Measurements from ENCODE around the gene GPR6.

GPR6 gene, protein sequence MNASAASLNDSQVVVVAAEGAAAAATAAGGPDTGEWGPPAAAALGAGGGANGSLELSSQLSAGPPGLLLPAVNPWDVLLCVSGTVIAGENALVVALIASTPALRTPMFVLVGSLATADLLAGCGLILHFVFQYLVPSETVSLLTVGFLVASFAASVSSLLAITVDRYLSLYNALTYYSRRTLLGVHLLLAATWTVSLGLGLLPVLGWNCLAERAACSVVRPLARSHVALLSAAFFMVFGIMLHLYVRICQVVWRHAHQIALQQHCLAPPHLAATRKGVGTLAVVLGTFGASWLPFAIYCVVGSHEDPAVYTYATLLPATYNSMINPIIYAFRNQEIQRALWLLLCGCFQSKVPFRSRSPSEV

DNA sequence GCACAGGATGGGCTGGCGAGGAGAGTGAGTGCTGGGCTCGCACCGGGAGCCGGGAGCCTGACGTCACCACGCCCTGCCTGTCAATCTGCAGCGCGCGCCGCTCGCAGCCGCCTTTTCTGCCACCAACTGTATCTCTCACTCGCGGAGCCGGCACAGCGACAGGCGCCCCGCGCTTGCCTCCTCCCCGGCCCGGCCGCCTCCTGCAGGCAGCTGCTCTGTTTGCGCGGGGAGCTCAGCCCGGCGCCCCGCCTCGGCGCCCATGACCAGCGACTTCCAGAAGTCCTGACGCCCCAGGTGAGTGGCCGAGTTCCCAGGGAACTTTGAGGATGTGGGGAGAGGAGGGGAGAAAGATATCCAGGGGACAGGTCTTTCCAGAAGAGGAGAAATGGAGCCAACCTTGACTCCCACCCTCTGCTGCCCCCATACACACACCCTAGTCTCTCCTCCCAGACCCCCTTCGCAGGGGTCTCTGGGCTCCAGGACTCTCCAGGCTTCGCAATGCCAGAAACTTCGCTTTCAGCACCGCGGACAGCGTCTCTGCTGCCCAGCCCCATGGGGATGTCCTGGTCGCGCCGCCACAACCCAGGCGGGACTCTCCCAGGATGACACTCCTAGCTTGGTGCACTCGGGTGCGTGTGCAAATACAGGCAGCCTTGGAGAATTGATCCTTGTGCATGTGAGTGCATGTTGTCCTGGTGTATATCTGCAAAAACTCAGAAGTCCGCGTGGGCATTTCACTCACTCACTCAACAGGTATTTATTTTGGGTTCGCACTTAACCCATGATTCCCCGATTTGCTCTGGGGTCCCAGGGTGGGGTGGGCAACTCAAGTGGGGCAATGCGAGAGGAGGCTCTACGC, at the start of gene GPR6:
Gene GPR6, plus strand, starts transcription at position 138 of the 859 bp plus-strand sequence. CDS start 802 bp downstream, outside the sequence.
- DNase-seq (ENCODE audit: insufficient read length, low spot score) = peak; percentile 56
- FAIRE-seq = no peak

DNA sequence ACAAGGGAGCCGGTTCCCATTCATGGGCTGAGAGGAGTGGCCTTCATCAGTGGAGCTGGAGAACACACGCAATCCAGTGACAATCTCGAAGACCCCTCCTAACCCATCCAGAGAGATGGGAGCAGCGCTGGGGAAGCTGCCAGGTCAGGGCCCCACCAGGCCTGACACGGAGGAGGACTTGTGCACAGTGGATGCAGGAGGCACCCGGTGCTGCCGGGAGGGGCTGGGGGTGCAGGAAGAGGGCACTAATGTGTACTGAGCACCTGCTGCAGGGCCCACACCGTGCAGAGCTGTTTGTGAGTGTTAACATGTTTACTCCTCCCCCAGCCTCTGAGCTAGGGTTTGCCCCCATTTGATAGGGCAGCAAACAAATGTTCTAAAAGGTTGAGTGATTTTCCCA, 43.8 kb upstream of the GPR6 start:
- DNase-seq (ENCODE audit: insufficient read length, low spot score) = no peak
- FAIRE-seq = no peak

DNA sequence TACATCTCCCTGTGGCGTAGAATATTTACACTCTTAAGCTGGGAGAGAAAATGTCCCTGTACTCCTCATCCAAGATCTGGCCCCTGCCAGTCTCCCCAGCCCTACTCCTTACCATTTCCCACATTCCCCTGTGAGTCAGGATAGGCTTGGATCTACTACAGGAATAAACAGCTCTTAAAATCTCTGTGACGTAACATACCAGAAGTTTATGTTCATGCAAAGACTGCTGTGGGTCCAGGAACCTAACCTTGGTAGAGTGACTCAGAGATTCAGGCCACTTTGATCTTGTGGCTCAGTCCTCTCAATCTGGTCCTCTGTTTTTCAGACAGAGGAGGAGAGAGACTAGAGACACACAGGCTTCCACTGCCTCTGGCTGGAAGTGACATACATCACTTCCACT, 38.5 kb upstream of the GPR6 start:
- FAIRE-seq = no peak

DNA sequence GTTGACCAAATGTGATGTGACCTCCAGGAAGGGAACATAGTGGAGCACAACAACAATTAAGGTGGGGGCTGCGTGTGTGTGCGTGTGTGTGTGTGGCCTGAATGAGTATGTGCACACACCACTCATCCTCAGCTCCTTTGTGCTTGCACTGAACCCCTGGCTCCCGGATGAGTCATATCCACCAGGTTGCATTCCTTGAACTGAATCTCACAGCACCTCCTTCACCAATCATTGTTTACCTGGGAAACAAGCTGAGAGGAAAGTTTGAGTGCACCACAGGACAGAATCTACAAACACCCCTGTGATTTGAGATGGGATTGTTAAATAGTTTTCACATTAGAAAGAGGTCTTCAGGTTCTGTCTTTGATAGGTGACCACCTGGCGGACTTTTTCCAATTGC, 33.7 kb upstream of the GPR6 start:
- DNase-seq (ENCODE audit: insufficient read length, low spot score) = no peak
- no peak for FAIRE-seq

More for the DNA sequence above, 38.5 kb upstream of the GPR6 start:
- DNase-seq (ENCODE audit: insufficient read length, low spot score) = no peak

DNA sequence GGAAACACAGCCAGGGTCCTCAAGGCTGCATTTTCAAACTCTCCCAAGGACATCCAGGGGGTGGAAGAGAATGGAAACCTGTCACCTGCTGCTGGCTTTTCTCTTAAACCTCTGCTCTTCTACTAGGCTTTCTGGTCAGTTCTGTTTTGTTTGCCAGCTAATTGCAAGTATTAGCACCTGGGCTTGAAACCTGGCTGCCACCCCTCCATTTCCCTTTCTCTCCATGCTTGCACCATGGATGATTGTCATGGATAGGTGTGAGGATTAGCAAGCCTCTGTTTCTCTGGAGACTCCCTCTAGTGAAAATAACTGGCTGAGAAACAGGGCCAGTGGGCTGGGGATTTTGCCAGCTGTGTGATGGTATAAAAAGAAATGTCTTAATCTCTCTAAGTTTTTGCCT, 33.0 kb upstream of the GPR6 start:
- DNase-seq (ENCODE audit: insufficient read length, low spot score) (no peak), FAIRE-seq (no peak)

DNA sequence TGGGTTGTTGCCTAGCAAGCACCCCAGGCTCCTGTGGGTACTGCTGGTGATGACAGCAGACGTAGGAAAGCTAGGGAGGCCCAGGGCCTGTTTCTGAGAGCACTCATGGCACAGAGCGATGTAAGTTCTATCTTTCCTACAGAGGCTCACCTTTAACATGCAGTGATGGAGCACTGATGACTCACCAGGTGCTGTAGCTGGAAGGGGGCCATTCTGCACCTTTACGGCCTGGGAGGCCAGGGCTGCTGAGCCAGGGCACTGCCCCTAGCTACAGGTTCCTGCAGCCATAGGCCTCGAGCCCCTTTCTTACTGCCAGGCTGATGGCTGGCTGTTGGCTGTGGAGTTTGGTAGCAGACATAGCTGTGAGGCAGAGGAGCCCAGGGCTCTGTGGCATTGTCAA, 31.1 kb upstream of the GPR6 start:
- DNase-seq (ENCODE audit: insufficient read length, low spot score) (no peak), FAIRE-seq (no peak)

DNA sequence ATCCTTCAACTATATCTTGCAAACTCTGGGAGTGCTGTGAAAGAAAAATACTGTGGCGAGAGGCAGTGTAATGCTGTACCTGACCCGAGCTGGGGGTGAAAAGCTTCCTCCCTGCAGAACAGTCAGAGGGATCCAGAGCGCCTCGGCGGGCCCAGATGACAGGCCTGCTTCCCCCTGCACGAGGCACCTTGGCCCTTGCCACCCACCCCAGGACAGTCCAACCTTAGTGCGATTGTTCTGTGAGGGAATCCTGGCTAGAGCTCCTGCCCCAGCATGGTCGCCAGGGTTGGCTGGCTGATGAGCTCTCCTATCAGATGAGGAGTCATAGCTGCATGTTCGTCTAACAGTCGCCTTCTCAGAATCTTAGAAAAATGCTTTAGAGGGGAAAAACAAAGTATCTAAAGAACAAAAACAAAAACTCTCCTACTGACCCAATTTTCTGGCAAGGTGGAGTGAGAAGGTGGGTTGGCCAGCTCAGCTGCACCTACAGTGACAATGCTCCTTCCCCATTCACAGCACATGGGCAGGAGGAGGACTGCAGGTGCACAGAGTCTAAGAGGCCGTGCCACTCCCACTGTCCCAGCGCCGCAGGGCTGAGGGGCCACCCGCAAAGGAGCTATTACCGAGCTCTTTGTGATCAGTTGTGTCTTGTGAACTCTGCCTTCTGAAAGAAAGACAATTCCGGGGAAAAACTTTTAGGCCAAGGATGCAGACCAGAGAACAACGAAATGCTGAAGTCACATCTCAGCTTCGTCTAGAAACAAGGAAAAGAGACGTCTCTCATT, 28.6 kb upstream of the GPR6 start:
- FAIRE-seq = no peak
- DNase-seq (ENCODE audit: insufficient read length, low spot score) = no peak

DNA sequence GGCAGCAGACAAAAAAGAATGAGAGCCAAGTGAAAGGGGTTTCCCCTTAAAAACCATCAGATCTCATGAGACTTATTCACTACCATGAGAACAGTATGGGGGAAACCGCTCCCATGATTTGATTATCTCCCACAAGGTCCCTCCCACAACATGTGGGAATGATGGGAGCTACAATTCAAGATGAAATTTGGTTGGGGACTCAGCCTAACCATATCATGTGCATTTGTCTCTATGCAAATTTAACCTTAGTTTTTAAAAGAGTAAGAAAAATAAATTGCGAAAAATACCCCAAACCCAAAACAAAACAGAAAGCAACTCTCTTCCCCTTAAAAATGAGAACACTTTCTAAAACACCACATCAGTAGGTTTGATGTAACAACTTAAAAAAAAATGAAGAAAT, 22.6 kb upstream of the GPR6 start:
- FAIRE-seq (no peak), DNase-seq (ENCODE audit: insufficient read length, low spot score) (no peak)

DNA sequence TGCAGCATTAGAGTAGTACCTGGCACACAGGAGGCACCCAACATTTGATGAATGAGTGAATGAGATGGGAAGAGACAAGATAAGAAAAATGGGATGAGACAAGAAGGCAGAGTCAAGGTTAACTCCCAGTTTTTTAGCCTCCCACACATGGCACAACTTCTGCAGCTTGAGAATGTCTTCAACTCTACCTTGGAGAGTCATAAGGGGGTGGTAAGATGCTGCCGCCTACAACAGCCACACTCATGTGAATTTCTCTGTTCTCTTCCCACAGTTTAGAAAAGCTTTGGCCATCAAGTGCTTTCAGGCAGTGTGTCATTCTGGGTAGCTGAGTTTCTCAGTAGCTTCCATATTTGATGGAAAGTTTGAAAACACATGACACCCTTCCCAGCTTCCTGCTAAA, 19.5 kb upstream of the GPR6 start:
- DNase-seq (ENCODE audit: insufficient read length, low spot score) (no peak), FAIRE-seq (no peak)

DNA sequence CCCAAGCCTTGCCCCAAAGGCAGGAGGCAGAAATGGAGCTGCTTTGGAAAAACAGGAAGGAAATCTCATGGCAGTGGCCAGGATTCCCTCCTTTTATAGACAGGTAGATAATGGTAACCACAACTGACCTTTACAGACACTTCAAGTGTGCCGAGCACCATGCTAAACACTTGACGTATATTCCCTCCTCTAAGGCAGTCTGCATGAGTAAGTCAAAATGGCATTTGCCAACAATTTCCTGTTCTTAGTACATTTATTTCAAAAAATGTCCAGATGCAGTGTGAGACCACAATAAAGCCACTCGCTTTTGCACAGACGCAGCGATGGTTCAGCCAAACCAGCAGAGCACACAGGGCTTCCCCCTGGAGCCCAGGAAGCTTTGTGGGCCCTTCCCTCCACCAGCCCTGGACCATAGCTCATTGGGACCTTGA, 16.5 kb upstream of the GPR6 start:
- peak; percentile 41 for DNase-seq (ENCODE audit: insufficient read length, low spot score)

DNA sequence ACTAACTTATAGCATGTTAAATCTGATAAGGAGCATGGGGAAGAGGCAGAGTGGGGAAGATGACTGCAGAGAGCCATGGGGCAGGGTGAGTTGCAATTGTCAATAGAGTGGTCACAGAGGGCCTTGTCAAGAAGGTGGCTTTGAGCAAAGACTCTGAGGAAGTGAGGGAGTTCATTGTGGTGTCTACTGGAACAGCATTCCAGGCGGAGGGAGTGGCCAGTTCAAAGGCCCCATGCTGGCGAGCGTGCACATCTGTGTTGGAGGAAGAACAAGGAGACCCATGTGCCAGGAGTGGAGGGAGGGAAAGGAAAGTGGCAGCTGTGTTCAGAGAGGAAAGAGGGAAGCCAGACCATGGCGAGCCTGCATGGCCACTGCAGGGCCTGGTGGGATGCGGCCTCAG, 15.8 kb upstream of the GPR6 start:
- DNase-seq (ENCODE audit: insufficient read length, low spot score) = no peak
- FAIRE-seq = no peak

More for the DNA sequence above, 16.5 kb upstream of the GPR6 start:
- no peak for FAIRE-seq

DNA sequence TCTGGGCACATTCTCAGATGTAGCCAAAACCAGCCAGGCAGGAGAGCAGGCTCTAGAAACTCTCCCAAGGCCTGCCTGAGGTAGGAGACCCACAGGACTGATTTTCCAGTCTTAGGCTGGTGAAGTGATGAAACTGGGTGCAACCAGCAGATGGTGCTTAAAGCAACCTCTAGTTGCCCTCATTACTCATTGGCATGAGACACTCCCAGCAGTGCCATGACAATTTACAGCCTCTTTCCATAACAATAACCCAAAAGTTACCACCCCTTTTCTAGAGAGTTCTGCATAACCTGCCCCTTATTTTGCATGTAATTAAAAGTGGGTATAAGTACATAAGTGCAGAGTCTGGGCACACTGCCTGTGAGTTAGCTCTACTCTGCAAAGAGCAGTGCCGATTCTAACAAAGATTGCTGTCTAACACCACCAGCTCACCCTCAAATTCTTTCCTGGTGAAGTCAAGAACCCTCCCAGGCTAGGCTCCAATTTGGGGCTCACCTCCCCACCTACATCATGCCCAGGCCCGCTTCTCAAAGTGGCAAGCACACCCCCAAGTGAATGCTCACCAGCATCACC, 14.4 kb upstream of the GPR6 start:
- DNase-seq (ENCODE audit: insufficient read length, low spot score) = no peak
- no peak for FAIRE-seq

DNA sequence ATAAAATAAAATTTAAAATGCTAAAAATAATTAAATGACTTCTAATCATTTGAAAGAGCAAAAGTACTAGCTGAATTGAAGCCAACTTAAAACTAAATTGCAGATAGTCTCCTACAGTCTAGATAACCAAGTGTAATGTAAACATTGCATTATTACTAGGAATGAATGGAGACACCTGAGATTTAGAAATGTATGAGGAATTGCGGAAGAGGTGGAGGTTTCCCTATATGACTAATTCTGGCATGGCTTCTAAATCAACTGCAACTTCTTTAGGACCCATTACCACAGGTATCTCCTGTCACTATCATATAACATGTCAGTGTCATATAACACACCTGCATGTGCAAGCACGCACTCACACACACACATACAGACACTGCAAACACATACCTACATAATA, 13.2 kb upstream of the GPR6 start:
- FAIRE-seq = no peak
- no peak for DNase-seq (ENCODE audit: insufficient read length, low spot score)

DNA sequence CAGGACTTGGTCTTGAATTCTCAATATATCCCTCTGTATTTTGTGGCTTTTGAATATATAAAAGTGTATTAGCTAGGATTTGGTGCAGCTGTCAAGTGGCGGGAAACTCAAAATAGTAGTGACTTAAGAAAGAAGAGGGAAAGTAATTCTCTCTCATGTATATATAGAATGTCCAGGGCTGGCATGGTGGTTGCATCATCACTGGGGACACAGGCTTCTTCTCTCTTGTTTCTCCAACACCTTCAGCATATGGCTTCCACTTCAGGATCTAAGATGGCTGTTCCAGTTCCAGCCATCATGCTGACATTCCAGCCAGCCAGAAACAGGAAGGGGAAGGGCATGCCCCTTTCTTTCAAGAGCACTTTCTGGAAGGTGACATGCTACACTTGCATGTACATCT, 11.8 kb upstream of the GPR6 start:
- DNase-seq (ENCODE audit: insufficient read length, low spot score) (no peak), FAIRE-seq (no peak)

DNA sequence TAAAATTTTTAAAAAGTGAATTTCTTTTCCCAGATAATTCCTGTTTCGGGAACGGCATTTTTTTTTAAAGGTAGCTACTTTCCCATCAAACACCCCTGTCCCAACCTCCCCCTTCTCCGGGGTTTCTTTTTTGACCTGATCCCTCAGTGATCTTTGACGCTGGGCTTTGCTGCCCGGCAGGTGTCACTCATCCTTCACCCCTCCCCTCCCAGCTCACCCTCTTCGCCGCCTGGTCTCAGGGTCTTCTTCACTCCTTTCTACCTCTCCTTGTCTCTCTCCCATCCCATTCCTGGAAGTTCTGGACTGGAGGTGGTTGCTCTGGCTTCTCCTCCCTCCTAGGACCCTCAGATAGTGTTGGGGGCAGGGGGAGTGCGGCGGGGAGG, 329 bp upstream of the GPR6 start:
- DNase-seq (ENCODE audit: insufficient read length, low spot score) = no peak
- no peak for FAIRE-seq

DNA sequence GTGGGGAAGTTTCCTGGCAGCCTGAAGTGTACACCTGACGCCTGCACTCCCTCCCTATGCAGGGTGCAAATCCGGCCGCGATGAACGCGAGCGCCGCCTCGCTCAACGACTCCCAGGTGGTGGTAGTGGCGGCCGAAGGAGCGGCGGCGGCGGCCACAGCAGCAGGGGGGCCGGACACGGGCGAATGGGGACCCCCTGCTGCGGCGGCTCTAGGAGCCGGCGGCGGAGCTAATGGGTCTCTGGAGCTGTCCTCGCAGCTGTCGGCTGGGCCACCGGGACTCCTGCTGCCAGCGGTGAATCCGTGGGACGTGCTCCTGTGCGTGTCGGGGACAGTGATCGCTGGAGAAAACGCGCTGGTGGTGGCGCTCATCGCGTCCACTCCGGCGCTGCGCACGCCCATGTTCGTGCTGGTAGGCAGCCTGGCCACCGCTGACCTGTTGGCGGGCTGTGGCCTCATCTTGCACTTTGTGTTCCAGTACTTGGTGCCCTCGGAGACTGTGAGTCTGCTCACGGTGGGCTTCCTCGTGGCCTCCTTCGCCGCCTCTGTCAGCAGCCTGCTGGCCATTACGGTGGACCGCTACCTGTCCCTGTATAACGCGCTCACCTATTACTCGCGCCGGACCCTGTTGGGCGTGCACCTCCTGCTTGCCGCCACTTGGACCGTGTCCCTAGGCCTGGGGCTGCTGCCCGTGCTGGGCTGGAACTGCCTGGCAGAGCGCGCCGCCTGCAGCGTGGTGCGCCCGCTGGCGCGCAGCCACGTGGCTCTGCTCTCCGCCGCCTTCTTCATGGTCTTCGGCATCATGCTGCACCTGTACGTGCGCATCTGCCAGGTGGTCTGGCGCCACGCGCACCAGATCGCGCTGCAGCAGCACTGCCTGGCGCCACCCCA, 1.2 kb downstream of the GPR6 start:
- DNase-seq (ENCODE audit: insufficient read length, low spot score) = no peak
- FAIRE-seq = no peak

DNA sequence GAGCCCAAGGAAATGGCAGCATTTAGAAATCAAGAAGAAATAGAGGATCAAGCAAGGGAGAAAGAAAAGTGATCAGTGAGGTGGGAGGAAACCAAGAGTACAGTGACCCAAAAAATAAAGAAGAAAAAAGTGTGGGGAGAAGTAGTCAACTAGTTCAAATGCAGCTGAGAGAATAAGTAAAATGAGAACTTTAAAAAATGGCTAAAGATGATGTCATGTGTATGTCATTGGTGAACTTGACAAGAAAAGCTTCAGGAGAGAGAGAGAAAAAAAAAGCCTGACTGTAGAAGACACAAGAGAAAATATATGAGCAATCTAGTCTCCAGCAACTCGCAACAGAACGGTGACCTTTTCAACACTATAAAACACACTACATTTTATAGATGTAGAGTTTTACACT, 6.3 kb downstream of the GPR6 start:
- no peak for FAIRE-seq
- DNase-seq (ENCODE audit: insufficient read length, low spot score) = no peak

DNA sequence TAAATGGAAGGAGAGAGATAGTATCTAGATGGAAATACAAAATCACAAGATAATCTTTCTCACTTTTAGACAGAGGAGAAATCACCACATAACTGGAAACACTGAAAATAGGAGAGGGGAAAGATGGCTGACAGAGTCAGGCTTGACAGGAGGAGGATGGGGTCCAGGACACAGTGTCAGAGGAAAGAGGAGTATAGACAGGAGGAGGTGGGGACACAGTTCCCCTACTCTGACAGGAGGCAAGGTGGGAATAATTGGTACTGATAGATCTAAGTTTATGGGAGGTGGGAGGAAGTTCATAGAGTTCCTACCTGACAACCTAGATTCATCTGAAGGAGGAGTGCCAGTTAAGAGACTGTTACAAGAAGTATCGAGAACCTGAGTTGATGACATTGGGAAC, 9.1 kb downstream of the GPR6 start:
- FAIRE-seq (no peak), DNase-seq (ENCODE audit: insufficient read length, low spot score) (no peak)

DNA sequence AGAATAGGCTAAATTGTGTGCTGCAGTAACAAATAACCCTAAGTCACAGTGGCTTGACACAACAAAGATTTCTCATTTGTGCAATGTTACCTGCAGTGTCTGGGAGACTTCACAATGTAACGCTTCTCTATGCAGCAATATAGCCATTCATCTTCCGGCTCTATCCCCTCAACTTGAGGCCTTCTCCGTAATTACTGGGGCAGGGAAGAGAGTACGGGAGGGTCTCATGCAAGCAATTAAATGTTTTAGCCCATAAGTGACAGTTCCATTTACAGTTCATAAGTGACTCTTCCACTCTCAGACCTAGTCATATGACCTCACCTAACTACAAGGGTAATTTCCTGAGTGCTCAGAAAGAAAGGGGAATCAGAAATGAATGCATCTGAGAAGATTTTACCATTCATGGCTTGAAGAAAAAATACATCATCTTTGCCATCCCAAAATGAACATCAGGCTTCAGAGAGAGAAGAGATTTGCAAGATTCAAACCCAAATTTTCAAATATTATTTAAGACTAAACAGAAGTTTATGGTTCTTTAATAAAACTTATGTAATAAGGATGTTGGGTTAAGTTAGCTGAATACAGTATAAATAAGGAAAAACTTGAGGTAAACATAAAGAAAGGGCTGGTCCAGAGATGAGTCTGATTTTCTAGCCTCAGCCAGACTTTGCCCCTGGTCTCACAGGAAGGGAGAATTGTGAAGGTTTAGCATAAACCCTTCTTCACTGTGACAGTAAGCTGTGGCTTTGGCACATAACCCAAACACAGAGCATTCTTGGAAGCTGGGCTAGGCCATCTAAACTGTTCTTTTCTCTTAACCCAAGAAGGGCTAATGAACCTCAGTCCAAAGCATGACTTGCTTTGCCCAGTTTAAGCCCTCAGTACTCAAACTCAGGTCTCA, 13.3 kb downstream of the GPR6 start:
- FAIRE-seq (no peak), DNase-seq (ENCODE audit: insufficient read length, low spot score) (no peak)

Data from HTR-8/SVneo (cell line).